Vagina (tissue), 2 donors: ENCODE data around the gene BTRC.

Experiments used
- CTCF ChIP-seq, 3 experiments: fragments of 450-650 bp in 2 of 3; fragments of 200-600 bp in 1 of 3; sonication (generic) in 1 of 3; IDR thresholded peaks; one replicate each; pipeline ENCODE4 v1.5.1; 2017 to 2019; ENCODE audit warnings: antibody characterized with exemption in 3 of 3, mild to moderate bottlenecking in 2 of 3, moderate library complexity in 2 of 3
- POLR2A ChIP-seq, 2 donors: fragments of 450-650 bp; IDR thresholded peaks; one replicate each; pipeline ENCODE4 v1.6.1; 2017; ENCODE audit warnings: antibody characterized with exemption in 2 of 2, mild to moderate bottlenecking in 2 of 2, moderate library complexity in 2 of 2
- POLR2AphosphoS5 ChIP-seq, 2 donors: sonication (generic); formaldehyde crosslinking; IDR thresholded peaks; one replicate each; pipeline ENCODE4 v1.9.0; 2017; ENCODE audit warnings: antibody characterized with exemption in 2 of 2, mild to moderate bottlenecking in 2 of 2, low read depth in 1 of 2; ENCODE audit not compliant: insufficient read depth in 1 of 2

GRCh38 chr10:101545898-101546297, 191.9 kb downstream of the BTRC start:
- TF ChIP-seq POLR2A (IDR thresholded peaks at IDR 0.05) (no peak), POLR2AphosphoS5 (IDR thresholded peaks at IDR 0.05; ENCODE audit: insufficient read depth in 1 of 2, low read depth in 1 of 2) (no peak), CTCF (IDR thresholded peaks at IDR 0.05) (no peak)
